ENCODE results near the gene EIF5A. TPM values are rescaled to one million over a fixed set of nuclear protein-coding genes. Genes with fewer than 3 reads are reported as not detected.

The EIF5A gene
- total and polyA plus RNA-seq, 9 of the 15 experiments (the other 6 are each of a cell fraction or from before 2014, with no cell fraction given), result 22.9 to 1,163 (median 772) TPM

DNA sequence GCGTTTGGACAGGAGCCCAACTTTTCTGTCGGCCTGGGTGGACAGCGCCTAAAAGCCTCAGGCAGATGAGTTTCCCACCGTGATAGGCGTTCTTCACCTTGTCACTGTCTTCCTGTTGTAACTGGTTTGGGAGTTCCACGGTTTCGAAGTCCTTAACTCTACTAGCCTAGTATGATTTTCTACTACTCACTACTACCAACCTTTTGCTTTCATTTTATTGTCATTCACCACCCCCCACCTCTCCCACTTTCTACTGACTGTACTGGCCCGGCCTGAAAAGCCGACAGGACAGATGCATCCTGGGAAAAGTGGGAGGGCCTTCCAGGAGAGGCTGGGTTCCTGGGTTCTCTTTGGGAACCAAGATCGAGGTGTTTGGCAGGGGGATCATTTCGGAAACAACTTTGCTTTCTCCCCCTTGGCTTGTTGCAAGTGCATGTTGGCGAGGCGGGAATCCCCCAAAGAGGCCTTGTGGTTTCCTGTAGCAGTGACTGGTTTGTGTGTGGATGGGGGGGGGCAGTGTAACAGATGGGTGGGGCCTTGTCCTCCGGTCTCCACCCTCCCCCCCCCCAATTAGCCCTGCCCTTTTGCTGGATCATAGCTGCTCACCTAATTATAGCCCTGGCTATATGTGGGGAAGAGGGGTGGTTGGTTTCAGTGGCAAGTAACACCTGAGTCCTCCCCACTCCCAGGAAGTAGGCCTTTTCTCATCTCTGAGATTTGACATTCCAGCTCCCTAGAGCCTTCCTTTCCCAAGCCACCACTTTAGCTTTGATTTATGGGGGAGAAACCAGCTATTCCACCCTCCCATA is 1.4 kb downstream of the EIF5A start (continued):
- TF ChIP-seq, protein P1, sequence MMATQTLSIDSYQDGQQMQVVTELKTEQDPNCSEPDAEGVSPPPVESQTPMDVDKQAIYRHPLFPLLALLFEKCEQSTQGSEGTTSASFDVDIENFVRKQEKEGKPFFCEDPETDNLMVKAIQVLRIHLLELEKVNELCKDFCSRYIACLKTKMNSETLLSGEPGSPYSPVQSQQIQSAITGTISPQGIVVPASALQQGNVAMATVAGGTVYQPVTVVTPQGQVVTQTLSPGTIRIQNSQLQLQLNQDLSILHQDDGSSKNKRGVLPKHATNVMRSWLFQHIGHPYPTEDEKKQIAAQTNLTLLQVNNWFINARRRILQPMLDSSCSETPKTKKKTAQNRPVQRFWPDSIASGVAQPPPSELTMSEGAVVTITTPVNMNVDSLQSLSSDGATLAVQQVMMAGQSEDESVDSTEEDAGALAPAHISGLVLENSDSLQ (IDR thresholded peaks at IDR 0.05), result peak; percentile 35; the same call in 1 of the 2 replicates
- TF ChIP-seq ZNF143 (CRISPR knock-in tag; IDR thresholded peaks at IDR 0.05) (peak; percentile 72), WHSC1 (IDR thresholded peaks at IDR 0.05; ENCODE audit: low read length) (no peak)

DNA sequence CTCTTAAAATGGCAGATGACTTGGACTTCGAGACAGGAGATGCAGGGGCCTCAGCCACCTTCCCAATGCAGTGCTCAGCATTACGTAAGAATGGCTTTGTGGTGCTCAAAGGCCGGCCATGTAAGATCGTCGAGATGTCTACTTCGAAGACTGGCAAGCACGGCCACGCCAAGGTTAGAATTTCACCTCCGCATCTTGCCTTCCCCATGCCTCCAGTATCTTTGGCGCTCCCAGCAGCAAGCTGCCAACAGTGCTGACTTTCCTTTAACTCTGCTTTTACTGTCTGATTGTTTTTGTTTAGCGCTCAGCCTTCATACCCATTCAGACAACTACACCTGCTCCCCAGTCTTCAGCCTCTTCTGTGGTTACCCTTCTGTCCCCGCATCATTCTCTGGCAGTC is 2.2 kb downstream of the EIF5A start:
- Histone ChIP-seq H3K9me1 (ENCODE audit: control insufficient read depth, insufficient read depth, low read length) (peaks cover 11% of the 10 kb centered on the region), H3K4me2 (ENCODE audit: insufficient read depth, low read length) (peak overlapping the region; percentile 97), H3K36me3 (ENCODE audit: control insufficient read depth, insufficient read depth, low read length) (peaks cover 58% of the 10 kb centered on the region), H2AFZ (ENCODE audit: low read depth, low read length) (no peak overlapping the region), H3K4me1 (replicated peaks in 1 of 2; ENCODE audit: control insufficient read depth in 2 of 2, insufficient read depth in 2 of 2, low read length in 2 of 2) (peaks cover 23 to 25% of the 10 kb centered on the region in 2 experiments), H3K4me3 (peak overlapping the region; percentile 96; the same call in 1 of the 2 replicates), H3K9me3 (replicated peaks; ENCODE audit: control insufficient read depth, insufficient read depth, low read depth, low read length) (no peaks in the 10 kb centered on the region), H3K27me3 (ENCODE audit: control insufficient read depth in 2 of 2, insufficient read depth in 2 of 2, low read length in 2 of 2) (no peaks in the 10 kb centered on the region), H4K20me1 (replicated peaks; ENCODE audit: control insufficient read depth, insufficient read depth, low read length) (peaks cover 40% of the 10 kb centered on the region), H3K27ac (ENCODE audit: extremely low read depth, low read depth, low read length) (peak overlapping the region; percentile 93), H3K9ac (ENCODE audit: insufficient read depth in 1 of 2, low read depth in 2 of 2, low read length in 2 of 2) (peak overlapping the region; percentile 44 to 50; a peak in 3 of 4 replicates), H3K79me2 (ENCODE audit: control insufficient read depth, insufficient read depth, low read length) (peaks cover 51% of the 10 kb centered on the region)
- in situ Hi-C loops (cut with MboI) (no loop called here), intact Hi-C loops (cut with micrococcal nuclease) (no loop called here)
- ChIA-PET POLR2A (interaction anchor here (0.6 to 1.6 kb wide), 4 partner anchors 23 to 67 kb away, joined by 3 to 5 read pairs (median 3); no protein-coding TSS in a partner anchor), CTCF (ENCODE audit: low intra/inter-chr PET ratio) (no interaction called here)
- WGBS (ENCODE audit: insufficient coverage, low coverage, missing lambda C conversion rate), result 40% methylated on average over 12 of the region's 12 CpGs
- no peak for ATAC-seq
- no peak for DNase-seq (ENCODE audit: extremely low read depth in 1 of 4, low spot score in 3 of 4)
- no TSS peak for BruUV-seq (replicated peaks)
- FAIRE-seq, result no peak
- TF ChIP-seq ARID2 (IDR thresholded peaks at IDR 0.05) (no peak), SIN3A (IDR thresholded peaks at IDR 0.05; ENCODE audit: borderline replicate concordance in 2 of 2, control insufficient read depth in 1 of 2, low read depth in 2 of 2, low read length in 2 of 2) (0 out of 4 replicates have a peak, but pooled peaks of 1 of the 2 experiments have one; percentile 10)
